22Rv1 (cell line): ENCODE data around the gene CROCC2.

Source experiments
- H3K27ac ChIP-seq: fragments of 450-650 bp; 2 replicates; pipeline ENCODE4 v1.5.1; 2017
- CTCF ChIP-seq: fragments of 450-650 bp; IDR thresholded peaks from 2 replicates; pipeline ENCODE4 v1.5.1; 2017; ENCODE audit warnings: mild to moderate bottlenecking
- ZFX ChIP-seq: fragments of 450-650 bp; IDR thresholded peaks from 2 replicates; pipeline ENCODE4 v1.6.1; 2017; ENCODE audit warnings: antibody characterized with exemption, borderline replicate concordance

The CROCC2 gene

DNA sequence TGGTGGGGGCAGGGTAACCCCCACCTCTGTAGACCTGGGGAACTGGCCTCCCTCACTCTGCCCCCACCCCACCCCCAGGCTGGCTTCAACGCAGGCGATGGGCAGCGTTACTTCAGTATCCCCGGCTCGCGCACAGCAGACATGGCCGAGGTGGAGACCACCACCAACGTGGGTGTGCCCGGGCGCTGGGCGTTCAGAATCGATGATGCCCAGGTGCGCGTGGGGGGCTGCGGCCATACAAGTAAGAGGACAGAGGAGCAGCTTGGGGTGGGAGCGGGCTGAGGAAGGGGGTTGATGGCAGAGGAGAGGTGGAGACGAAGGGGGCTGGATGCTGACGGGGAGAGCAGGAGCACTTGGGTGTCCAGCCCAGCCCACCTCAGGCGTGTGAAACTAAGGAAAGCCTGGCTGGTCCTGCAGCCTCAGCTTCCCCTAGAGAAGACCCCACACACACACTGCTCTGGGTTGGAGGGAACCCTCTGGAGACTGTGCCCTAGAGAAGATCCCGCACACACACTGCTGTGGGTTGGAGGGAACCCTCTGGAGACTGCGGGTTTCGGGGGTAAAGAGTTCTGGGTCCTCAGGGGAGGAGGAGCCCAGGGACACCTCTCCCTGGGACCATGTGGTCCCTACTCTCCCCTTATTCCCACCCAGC, 128.5 kb downstream of the CROCC2 start:
- TF ChIP-seq CTCF: no peak
- no peak for TF ChIP-seq ZFX
- no peak overlapping the region for H3K27ac ChIP-seq

DNA sequence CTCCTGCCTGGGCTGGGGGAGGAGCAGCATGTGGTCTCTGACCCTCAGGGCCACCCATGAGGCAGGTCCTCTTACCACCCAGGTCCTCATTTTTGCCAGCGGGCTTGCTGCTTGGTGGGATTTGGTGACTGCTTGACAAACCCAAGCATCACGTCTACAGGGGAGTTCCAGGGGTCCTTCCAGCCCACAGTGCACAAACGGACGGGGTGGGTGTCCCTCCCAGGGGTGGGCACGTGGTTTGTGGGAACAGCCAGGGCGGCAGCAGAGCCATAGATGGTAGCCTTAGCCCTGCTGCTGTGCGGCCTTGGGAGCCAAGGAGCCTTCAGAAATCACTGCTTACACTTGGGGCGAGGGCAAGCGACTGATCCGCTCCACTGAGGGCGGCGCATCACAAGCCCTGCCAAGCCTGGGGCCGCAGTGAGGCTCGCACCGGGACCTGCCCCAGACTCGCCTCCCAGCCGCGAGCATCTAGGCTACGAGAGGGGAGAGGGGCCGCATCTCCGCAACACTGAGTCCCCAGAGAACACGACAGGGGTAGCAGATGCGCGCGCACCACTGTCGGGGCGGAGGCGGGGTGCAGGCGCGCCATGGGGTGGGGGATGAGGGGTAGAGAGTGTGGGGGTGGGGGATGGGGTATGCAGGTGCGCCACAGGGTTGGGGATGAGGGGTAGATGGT, 129.1 kb downstream of the CROCC2 start:
- TF ChIP-seq ZFX (no peak), CTCF (no peak)
- H3K27ac ChIP-seq: no peak overlapping the region

- TF ChIP-seq CTCF (no peak), ZFX (no peak)
- H3K27ac ChIP-seq: no peak overlapping the region
Measured at GRCh38 chr2:241035818-241036396, 129.8 kb downstream of the CROCC2 start.

- no peak overlapping the region for H3K27ac ChIP-seq
Measured at GRCh38 chr2:241036397-241036963, 130.3 kb downstream of the CROCC2 start.

DNA sequence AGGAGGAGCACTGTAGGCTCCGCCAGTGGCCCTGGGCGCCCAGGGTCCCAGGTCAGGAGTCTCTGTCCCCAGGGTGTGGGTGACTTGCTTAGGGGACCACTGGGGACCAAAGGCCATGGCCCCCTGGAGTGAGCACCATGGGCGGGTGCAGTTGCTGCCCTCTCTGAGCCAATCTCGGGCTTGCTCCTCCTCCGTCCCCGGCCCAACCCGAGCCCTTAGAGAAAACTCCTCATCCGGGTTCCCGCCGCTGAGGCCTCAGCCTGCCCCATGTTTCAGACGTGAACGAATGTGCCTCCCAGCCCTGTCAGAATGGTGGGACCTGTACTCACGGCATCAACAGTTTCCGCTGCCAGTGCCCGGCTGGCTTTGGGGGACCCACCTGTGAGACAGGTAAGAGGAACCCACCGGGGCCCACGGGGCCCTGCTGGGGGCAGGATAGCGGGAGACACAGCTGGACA, 130.9 kb downstream of the CROCC2 start:
- H3K27ac ChIP-seq: no peak overlapping the region
- TF ChIP-seq ZFX (no peak), CTCF (no peak)

More at GRCh38 chr2:241036397-241036963, 130.3 kb downstream of the CROCC2 start:
- TF ChIP-seq CTCF: no peak
- no peak for TF ChIP-seq ZFX

DNA sequence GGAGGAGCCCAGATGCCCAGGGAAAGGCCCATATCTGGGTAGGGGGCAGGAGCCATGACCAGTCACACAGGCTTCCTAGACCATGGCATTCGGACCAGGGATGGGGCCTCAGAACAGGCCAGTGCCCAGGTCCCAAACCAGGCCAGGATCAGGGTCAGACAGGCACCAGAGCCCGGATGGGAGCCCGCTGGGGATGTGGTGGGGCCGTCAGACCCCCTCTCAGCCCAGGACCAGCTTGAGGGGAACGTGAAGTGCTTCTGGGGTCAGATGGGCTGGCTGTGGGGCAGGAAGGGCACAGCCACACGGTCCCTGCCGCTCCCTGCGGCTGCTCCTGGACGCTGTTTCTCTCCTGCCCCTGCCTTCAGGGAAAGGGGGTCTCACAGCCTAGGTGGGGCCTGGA, 131.4 kb downstream of the CROCC2 start:
- TF ChIP-seq CTCF: no peak
- TF ChIP-seq ZFX: no peak
- H3K27ac ChIP-seq: no peak overlapping the region
